Heart left ventricle (tissue), 16 donors: ENCODE data around the gene TESK1. TPM values are rescaled to one million over a fixed set of nuclear protein-coding genes. Genes with fewer than 3 reads are reported as not detected.
"Not testable (repeated sequence)": the region's sequence is repeated elsewhere in the genome, so short reads cannot be mapped to it uniquely, and the experiment has no call there.

ENCODE experiments used
- ATAC-seq, 4 donors: fragments of 200-7000 bp; cut with Tn5 transposase; one replicate each; pipeline ENCODE4 v1.9.1; 2020 to 2022; ENCODE audit warnings: moderate library complexity in 4 of 4, mild to moderate bottlenecking in 3 of 4, moderate number of reproducible peaks in 1 of 4
- DNase-seq, 5 donors: peaks; one replicate each; pipeline ENCODE4 v3.0.0-alpha.2; 2020
- H3K27ac ChIP-seq, 12 donors: fragments of 200-600 bp; sonication (generic) in 4 of 12; one replicate each; pipeline versions ENCODE4 v1.5.0 to v1.8.0; 2016 to 2022; ENCODE audit warnings: mild to moderate bottlenecking in 2 of 12
- H3K27me3 ChIP-seq, 9 donors: fragments of 200-600 bp; sonication (generic) in 2 of 9; one replicate each; pipeline versions ENCODE4 v1.5.1 to v1.8.0; 2016 to 2022; ENCODE audit warnings: mild to moderate bottlenecking in 3 of 9
- H3K36me3 ChIP-seq, 9 donors: fragments of 200-600 bp; sonication (generic) in 2 of 9; one replicate each; pipeline versions ENCODE4 v1.5.0 to v1.8.0; 2018 to 2022; ENCODE audit warnings: mild to moderate bottlenecking in 2 of 9
- H3K4me1 ChIP-seq, 12 donors: fragments of 200-600 bp; sonication (generic) in 4 of 12; one replicate each; pipeline versions ENCODE4 v1.5.0 to v1.8.0; 2016 to 2022; ENCODE audit warnings: mild to moderate bottlenecking in 3 of 12
- H3K4me3 ChIP-seq, 12 donors: fragments of 200-600 bp; sonication (generic) in 4 of 12; one replicate each; pipeline versions ENCODE4 v1.5.0 to v1.8.0; 2017 to 2022; ENCODE audit warnings: mild to moderate bottlenecking in 9 of 12, moderate library complexity in 4 of 12
- H3K9me3 ChIP-seq, 12 donors: fragments of 200-600 bp; sonication (generic) in 4 of 12; one replicate each; pipeline versions ENCODE4 v1.5.0 to v1.8.0; 2016 to 2022; ENCODE audit warnings: mild to moderate bottlenecking in 1 of 12
- CTCF ChIP-seq, 12 donors: fragments of 200-600 bp; sonication (generic) in 4 of 12; IDR thresholded peaks; one replicate each; pipeline versions ENCODE4 v1.5.0 to v1.8.0; 2018 to 2022; ENCODE audit warnings: antibody characterized with exemption in 12 of 12, mild to moderate bottlenecking in 5 of 12
- POLR2A ChIP-seq, 2 donors: fragments of 450-650 bp; IDR thresholded peaks; one replicate each; pipeline ENCODE4 v1.6.1; 2017; ENCODE audit warnings: antibody characterized with exemption in 2 of 2, mild to moderate bottlenecking in 2 of 2, moderate library complexity in 2 of 2
- WGBS, 4 donors: extraction: QIAGEN DNeasy Blood & Tissue Kit in 2 of 4; methylation state at CpG; one replicate each; pipeline versions ENCODE4 v1.1.5 to v1.1.7; 2013 to 2018; 5-methylcytosine and 5-hydroxymethylcytosine counted together
- intact Hi-C, 10 donors: fragments of 100-400 bp; cut with DNase I; formaldehyde crosslinking; loops; one replicate each; pipeline versions ENCODE4 v1.11.1 to v1.14.2; 2022
- polyA plus RNA-seq, 2 donors: library from polyadenylated mRNA; stranded (reverse); fragments of 200-250 nt; gene quantifications; one replicate each; pipeline ENCODE4 v1.2.3, GENCODE V29; 2013
- total RNA-seq, 9 donors: library from RNA; depleted of rRNA in 2 of 9; stranded (reverse); fragments of >200 nt in 2 of 9; fragmentation: NEBNext Ultra II Directional in 3 of 9; extraction: Animal tissue kit (Norgen Biotek cat#: 25700) in 3 of 9; gene quantifications; one replicate each; pipeline versions ENCODE4 v1.1.0 to v1.2.4, GENCODE V29; 2016 to 2023
- donor health status: ischemic (EF 13 %, LVEDD 7.1; RV severe dilation, severe dysfunction).
- donor health status: healthy with polysubstance abuse.
- donor health status: DM: no; HTN: yes; CAD: no.
- donor health status: DM: no; HTN: no; CAD: no.
- donor health status: ischemic (EF 25% LVEDD 6.9; RV normal size, moderate dysfunction).
- donor health status: ischemic (EF 25% LVEDD 5.7; RV mildly dilated, moderate dysfunction).
- donor health status: healthy.
- donor health status: DM: yes; HTN: yes; CAD: no.
- donor health status: ischemic (EF 35%, LVEDD 5.7; RV mildly dilated, moderate dysfunction).
- donor health status: nonischemic (EF 11% LVEDD 7.7; RV severe dilation, severe dysfunction).
- donor health status: DM: yes; HTN: yes; CAD: no.
- donor health status: PGD.
- donor health status: ischemic (EF 29% LVEDD 5.4; RV normal size, mild dysfunction).
- donor health status: nonischemic (EF 23%, LVEDD 6.1; RV moderate dilation, normal function).

The TESK1 gene
- total and polyA plus RNA-seq, 11 donors: 19.8 to 47.6 (median 24.8) TPM

DNA sequence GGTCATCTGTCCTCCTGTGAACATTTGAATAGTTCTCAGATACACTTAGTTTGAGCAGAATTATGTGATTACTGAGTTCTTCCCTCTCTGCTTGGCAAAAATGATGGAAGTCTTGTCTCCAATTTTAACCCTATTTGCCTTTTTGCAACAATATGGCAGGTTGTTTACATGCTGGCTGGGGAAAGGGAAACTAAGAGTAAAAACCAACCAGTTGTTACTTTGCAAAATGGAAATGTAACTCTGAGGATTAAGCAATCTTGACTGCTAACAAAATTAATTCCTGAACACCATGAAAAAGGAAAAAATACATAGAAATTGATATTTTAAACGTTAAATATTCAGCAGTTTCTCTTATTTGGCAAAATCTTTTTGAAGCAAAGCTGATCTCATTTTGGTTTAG, 34.6 kb downstream of the TESK1 start:
- peak overlapping the region in 1 of 12 donors; percentile 80 for H3K27ac ChIP-seq
- no peak for DNase-seq

DNA sequence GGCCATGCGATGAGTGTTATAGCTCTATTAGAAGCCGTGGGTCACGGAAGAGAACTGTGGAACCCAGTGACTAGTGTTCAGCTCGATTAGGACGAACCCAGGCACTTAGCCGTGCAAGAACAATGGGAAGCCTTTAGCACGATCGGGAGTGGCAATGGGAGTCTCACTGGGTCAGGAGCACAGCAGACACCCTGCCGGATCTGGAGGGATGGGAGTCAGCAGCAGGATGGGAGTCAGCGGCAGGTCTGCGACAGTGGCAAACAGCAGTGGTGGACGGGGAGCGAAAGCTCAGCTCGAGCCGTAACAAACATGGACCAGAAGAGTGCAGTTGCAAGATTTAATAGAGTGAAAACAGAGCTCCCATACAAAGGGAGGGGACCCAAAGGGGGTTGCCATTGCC, 35.4 kb downstream of the TESK1 start:
- not testable (repeated sequence) for H3K36me3 ChIP-seq, DNase-seq, H3K27me3 ChIP-seq, H3K9me3 ChIP-seq, H3K4me3 ChIP-seq, ATAC-seq
- intact Hi-C loops: loop anchor here in 1 of 10 donors (10.0 kb wide), 1 partner anchor 244 kb away; no protein-coding TSS in a partner anchor
- 94 to 100% (median 97%) methylated on average over 15 of the region's 15 CpGs for WGBS, 4 donors
- peak overlapping the region in 1 of 12 donors; percentile 80 for H3K27ac ChIP-seq
- peaks cover 0 to 73% (median 0%) of the 10 kb centered on the region in 12 donors for H3K4me1 ChIP-seq

More for the DNA sequence above, 34.6 kb downstream of the TESK1 start:
- no peaks in the 10 kb centered on the region for H3K27me3 ChIP-seq
- TF ChIP-seq CTCF (IDR thresholded peaks at IDR 0.05) (no peak), POLR2A (IDR thresholded peaks at IDR 0.05) (no peak)
- WGBS, 4 donors: 87 to 97% (median 89%) methylated on average over 1 of the region's 1 CpG
- peaks cover 0 to 73% (median 0%) of the 10 kb centered on the region in 12 donors for H3K4me1 ChIP-seq
- no peaks in the 10 kb centered on the region for H3K9me3 ChIP-seq
- no peak for ATAC-seq
- no peaks in the 10 kb centered on the region for H3K36me3 ChIP-seq
- intact Hi-C loops: loop anchor here in 1 of 10 donors (10.0 kb wide), 1 partner anchor 245 kb away; no protein-coding TSS in a partner anchor
- no peak overlapping the region for H3K4me3 ChIP-seq

DNA sequence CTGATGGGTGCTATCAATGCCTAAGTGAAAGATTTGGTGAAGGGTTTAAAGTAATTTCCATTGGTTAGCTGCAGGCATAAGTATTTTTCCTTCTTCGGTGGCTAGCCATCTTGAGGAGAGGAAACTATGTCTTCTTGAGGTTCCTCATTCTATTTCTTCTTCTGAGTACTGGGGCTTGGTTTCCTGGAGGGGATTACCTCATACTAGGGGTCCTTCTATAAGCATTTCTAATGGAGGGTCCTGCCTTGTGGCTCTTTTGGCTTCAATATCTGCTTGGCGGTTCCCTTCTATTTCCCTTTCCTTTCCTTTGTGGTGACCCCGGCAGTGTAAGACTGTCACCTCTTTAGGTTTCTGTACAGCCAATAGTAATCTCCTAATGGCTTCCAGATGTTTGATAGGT, 36.4 kb downstream of the TESK1 start:
- not testable (repeated sequence) for H3K4me3 ChIP-seq, ATAC-seq, DNase-seq, H3K9me3 ChIP-seq, H3K27me3 ChIP-seq, H3K36me3 ChIP-seq
- Histone ChIP-seq H3K27ac (peak overlapping the region in 1 of 12 donors; percentile 62), H3K4me1 (peaks cover 0 to 69% (median 4%) of the 10 kb centered on the region in 12 donors)
- 88 to 95% (median 90%) methylated on average over 3 of the region's 3 CpGs for WGBS, 4 donors
- intact Hi-C loops: loop anchor here in 1 of 10 donors (10.0 kb wide), 1 partner anchor 243 kb away; no protein-coding TSS in a partner anchor

- Histone ChIP-seq H3K4me1 (peaks cover 0 to 65% (median 8%) of the 10 kb centered on the region in 12 donors), H3K9me3 (no peaks in the 10 kb centered on the region), H3K27me3 (no peaks in the 10 kb centered on the region), H3K36me3 (no peaks in the 10 kb centered on the region), H3K27ac (no peak overlapping the region), H3K4me3 (no peak overlapping the region)
- DNase-seq (no peak), ATAC-seq (no peak)
- intact Hi-C loops: loop anchor here in 1 of 10 donors (10.0 kb wide), 1 partner anchor 242 kb away; no protein-coding TSS in a partner anchor
- 92 to 95% (median 94%) methylated on average over 12 of the region's 12 CpGs for WGBS, 4 donors
- TF ChIP-seq POLR2A (IDR thresholded peaks at IDR 0.05) (no peak), CTCF (IDR thresholded peaks at IDR 0.05) (no peak)
These were observed 38.0 kb downstream of the TESK1 start for GRCh38 chr9:35643046-35643445.

GRCh38 chr9:35645736-35646135, 40.7 kb downstream of the TESK1 start:
- H3K4me3 ChIP-seq: peak overlapping the region in 11 of 12 donors; percentile 50 to 77 (median 64)
- not testable (repeated sequence) for H3K27me3 ChIP-seq, H3K36me3 ChIP-seq, DNase-seq, ATAC-seq, H3K9me3 ChIP-seq
- H3K27ac ChIP-seq: peak overlapping the region in 7 of 12 donors; percentile 54 to 89 (median 86)
- peaks cover 0 to 72% (median 9%) of the 10 kb centered on the region in 12 donors for H3K4me1 ChIP-seq
- intact Hi-C loops: loop anchor here in 5 of 10 donors (1.0 to 10.0 kb wide), 8 partner anchors 41 to 239 kb away; partner anchors contain the start of genes TESK1 (in 1 of the 5) and TPM2 (in 1 of the 5)
- WGBS, 4 donors: 57 to 72% (median 58%) methylated on average over 9 to 10 of the region's 10 CpGs
